CD14-positive monocyte (primary cell): ENCODE measurements around the gene MAML3. TPM values are rescaled to one million over a fixed set of nuclear protein-coding genes. Genes with fewer than 3 reads are reported as not detected.

Experiments used
- DNase-seq, 3 donors: peaks; one replicate each; pipeline ENCODE4 v3.0.0-alpha.2; 2011 to 2022
- H2AFZ ChIP-seq: 2 replicates; pipeline ENCODE4 v1.6.0; 2012; ENCODE audit warnings: mild to moderate bottlenecking, low read depth, low read length, inconsistent platforms; ENCODE audit not compliant: insufficient read depth, poor library complexity, severe bottlenecking
- H3K27ac ChIP-seq, 2 donors: 1 replicate in 1 of 2; 2 replicates in 1 of 2; pipeline ENCODE4 v1.5.1; 2012 to 2013; ENCODE audit warnings: low read length in 2 of 2, control low read depth in 1 of 2, inconsistent platforms in 1 of 2, low read depth in 1 of 2, mild to moderate bottlenecking in 1 of 2
- H3K27me3 ChIP-seq, 2 donors: one replicate each; pipeline versions ENCODE4 v1.6.0 to v1.6.1; 2011 to 2013; ENCODE audit warnings: low read length in 2 of 2; ENCODE audit not compliant: control insufficient read depth in 2 of 2, insufficient read depth in 2 of 2
- H3K36me3 ChIP-seq, 2 donors: replicated peaks in 1 of 2; 1 replicate in 1 of 2; 2 replicates in 1 of 2; pipeline versions ENCODE4 v1.5.1 to v1.6.1; 2012 to 2013; ENCODE audit warnings: low read length in 2 of 2, control low read depth in 1 of 2, inconsistent platforms in 1 of 2, mild to moderate bottlenecking in 1 of 2; ENCODE audit not compliant: insufficient read depth in 2 of 2, control insufficient read depth in 1 of 2
- H3K4me1 ChIP-seq, 2 donors: 1 replicate in 1 of 2; 2 replicates in 1 of 2; pipeline versions ENCODE4 v1.5.1 to v1.6.1; 2012 to 2013; ENCODE audit warnings: low read length in 2 of 2, control low read depth in 1 of 2, inconsistent platforms in 1 of 2, mild to moderate bottlenecking in 1 of 2, moderate library complexity in 1 of 2; ENCODE audit not compliant: insufficient read depth in 2 of 2, control insufficient read depth in 1 of 2
- H3K4me2 ChIP-seq: replicated peaks from 2 replicates; pipeline ENCODE3; 2012; ENCODE audit warnings: low read length, moderate library complexity, mild to moderate bottlenecking; ENCODE audit not compliant: poor library complexity, severe bottlenecking; ENCODE audit errors: extremely low read depth
- H3K4me3 ChIP-seq, 3 experiments: fragments of 200-600 bp in 1 of 3; sonication (generic) in 1 of 3; replicated peaks in 1 of 3; 1 replicate in 2 of 3; 2 replicates in 1 of 3; pipeline ENCODE4 v1.5.1; 2011 to 2013; ENCODE audit warnings: low read length in 3 of 3, mild to moderate bottlenecking in 3 of 3, control low read depth in 2 of 3, low read depth in 2 of 3, inconsistent platforms in 1 of 3, moderate library complexity in 1 of 3
- H3K79me2 ChIP-seq: 2 replicates; pipeline ENCODE4 v1.6.0; 2012; ENCODE audit warnings: mild to moderate bottlenecking, control low read depth, inconsistent platforms, low read length, moderate library complexity; ENCODE audit not compliant: insufficient read depth
- H3K9ac ChIP-seq: 2 replicates; pipeline ENCODE4 v1.6.0; 2017; ENCODE audit warnings: low read length, mild to moderate bottlenecking; ENCODE audit not compliant: insufficient read depth, poor library complexity, severe bottlenecking
- H3K9me3 ChIP-seq, 2 donors: replicated peaks in 1 of 2; 1 replicate in 1 of 2; 2 replicates in 1 of 2; pipeline versions ENCODE4 v1.5.1 to v1.6.1; 2012 to 2013; ENCODE audit warnings: low read length in 2 of 2, control low read depth in 1 of 2; ENCODE audit not compliant: control insufficient read depth in 1 of 2, insufficient read depth in 1 of 2
- H4K20me1 ChIP-seq: 2 replicates; pipeline ENCODE4 v1.6.0; 2012; ENCODE audit warnings: mild to moderate bottlenecking, low read length, control low read depth, moderate library complexity; ENCODE audit not compliant: insufficient read depth
- H3K27ac Mint-ChIP-seq, 7 donors: one replicate each; pipeline ENCODE4 v1.8.0; 2020; ENCODE audit warnings: mild to moderate bottlenecking in 7 of 7, mixed read lengths in 7 of 7, moderate library complexity in 6 of 7, inconsistent platforms in 2 of 7
- H3K27me3 Mint-ChIP-seq, 3 donors: one replicate each; pipeline ENCODE4 v1.8.0; 2021 to 2022; ENCODE audit warnings: low read depth in 3 of 3, mild to moderate bottlenecking in 3 of 3, mixed read lengths in 3 of 3, moderate library complexity in 3 of 3, inconsistent platforms in 1 of 3
- H3K36me3 Mint-ChIP-seq, 2 donors: one replicate each; pipeline ENCODE4 v1.8.0; 2020; ENCODE audit warnings: mixed read lengths in 2 of 2, inconsistent platforms in 1 of 2, mild to moderate bottlenecking in 1 of 2
- H3K4me1 Mint-ChIP-seq: one replicate; pipeline ENCODE4 v1.8.0; 2020; ENCODE audit warnings: mild to moderate bottlenecking, mixed read lengths
- H3K4me3 Mint-ChIP-seq, 2 donors: one replicate each; pipeline ENCODE4 v1.8.0; 2020; ENCODE audit warnings: mild to moderate bottlenecking in 2 of 2, mixed read lengths in 2 of 2, moderate library complexity in 1 of 2
- H3K9me3 Mint-ChIP-seq, 7 donors: one replicate each; pipeline ENCODE4 v1.8.0; 2020 to 2022; ENCODE audit warnings: mixed read lengths in 7 of 7, mild to moderate bottlenecking in 6 of 7, moderate library complexity in 6 of 7, inconsistent platforms in 2 of 7
- CTCF ChIP-seq: fragments of 200-600 bp; IDR thresholded peaks from one replicate; pipeline ENCODE4 v1.8.0; 2022; ENCODE audit warnings: antibody characterized with exemption, mild to moderate bottlenecking
- WGBS: methylation state at CpG from one replicate; pipeline ENCODE4 v1.1.5; 2013; ENCODE audit warnings: missing lambda C conversion rate; ENCODE audit not compliant: insufficient coverage; 5-methylcytosine and 5-hydroxymethylcytosine counted together
- intact Hi-C, 2 donors: fragments of 100-400 bp; cut with micrococcal nuclease; formaldehyde crosslinking; loops; one replicate each; pipeline versions ENCODE4 v1.15.0 to v1.15.1; 2023
- polyA plus RNA-seq, 3 donors: library from polyadenylated mRNA; depleted of rRNA in 1 of 3; unstranded in 2 of 3; stranded (reverse) in 1 of 3; fragments of 300-500 nt in 2 of 3; fragments of >200 nt in 1 of 3; fragmentation: Illumina TruSeq in 2 of 3; gene quantifications; 1 replicate in 2 of 3; 2 replicates in 1 of 3; pipeline ENCODE4 v1.2.3, GENCODE V29; 2012 to 2021

The MAML3 gene
- polyA plus RNA-seq, 3 donors = 1.5 to 6.5 (median 2.3) TPM

- peaks cover 11 to 16% of the 10 kb centered on the region in 2 donors for H3K4me1 ChIP-seq
- intact Hi-C loops = loop anchor here in 1 of 2 donors (10.0 kb wide), 1 partner anchor 50 kb away; no protein-coding TSS in a partner anchor
- H2AFZ ChIP-seq = no peak overlapping the region
- WGBS = 90% methylated on average over 4 of the region's 5 CpGs
- H3K27ac ChIP-seq = no peak overlapping the region
- no peak overlapping the region for H3K4me3 ChIP-seq
- peaks cover 4 to 5% of the 10 kb centered on the region in 2 donors for H3K36me3 Mint-ChIP-seq
- no peak overlapping the region for H3K4me2 ChIP-seq
- H3K27me3 Mint-ChIP-seq = no peaks in the 10 kb centered on the region
- no peaks in the 10 kb centered on the region for H3K9me3 ChIP-seq
- TF ChIP-seq CTCF = no peak
- no peak for DNase-seq
- peaks cover 0 to 2% (median 0%) of the 10 kb centered on the region in 7 donors for H3K9me3 Mint-ChIP-seq
- H3K27ac Mint-ChIP-seq = no peak overlapping the region
- peaks cover 33% of the 10 kb centered on the region for H3K79me2 ChIP-seq
- H3K4me3 Mint-ChIP-seq = no peak overlapping the region
- H3K36me3 ChIP-seq = no peaks in the 10 kb centered on the region
- peaks cover 33% of the 10 kb centered on the region for H3K4me1 Mint-ChIP-seq
- H3K27me3 ChIP-seq = no peaks in the 10 kb centered on the region
- H4K20me1 ChIP-seq = peaks cover 19% of the 10 kb centered on the region
- H3K9ac ChIP-seq = no peak overlapping the region
These were observed 69.6 kb downstream of the MAML3 start for GRCh38 chr4:140084385-140084784.

GRCh38 chr4:140082391-140082755 is 71.6 kb downstream of the MAML3 start:
- Histone ChIP-seq H2AFZ (no peak overlapping the region), H3K4me1 (no peaks in the 10 kb centered on the region), H3K4me3 (no peak overlapping the region), H3K4me2 (no peak overlapping the region), H3K36me3 (no peaks in the 10 kb centered on the region), H3K9me3 (no peaks in the 10 kb centered on the region), H3K79me2 (peaks cover 34% of the 10 kb centered on the region), H3K9ac (no peak overlapping the region), H3K27me3 (no peaks in the 10 kb centered on the region), H4K20me1 (peaks cover 17% of the 10 kb centered on the region), H3K27ac (peak overlapping the region in 1 of 2 donors; percentile 2)
- DNase-seq = no peak
- Mint-ChIP-seq H3K4me1 (peaks cover 21% of the 10 kb centered on the region), H3K9me3 (no peaks in the 10 kb centered on the region), H3K4me3 (no peak overlapping the region), H3K36me3 (peaks cover 4 to 5% of the 10 kb centered on the region in 2 donors), H3K27me3 (peaks cover 0 to 1% (median 0%) of the 10 kb centered on the region in 3 donors), H3K27ac (no peak overlapping the region)
- intact Hi-C loops = loop anchor here in 1 of 2 donors (10.0 kb wide), 1 partner anchor 52 kb away; no protein-coding TSS in a partner anchor
- no peak for TF ChIP-seq CTCF
- 93% methylated on average over 4 of the region's 7 CpGs for WGBS
